Measurements from ENCODE around the gene RPL11.
"Not testable (repeated sequence)": the region's sequence is repeated elsewhere in the genome, so short reads cannot be mapped to it uniquely, and the experiment has no call there.

The RPL11 gene

GRCh38 chr1:23691499-23692307 is at the start of gene RPL11:
Gene RPL11 (plus strand): TSS chr1:23691806. CDS start chr1:23691824, 18 bp downstream.
- peak; percentile 79 to 89 for DNase-seq (ENCODE audit: low read depth in 1 of 2, low spot score in 1 of 2)

GRCh38 chr1:23643736-23644554 is 47.7 kb upstream of the RPL11 start:
- DNase-seq (ENCODE audit: low read depth in 1 of 2, low spot score in 1 of 2) = no peak

GRCh38 chr1:23644555-23644866 is 47.1 kb upstream of the RPL11 start:
- DNase-seq (ENCODE audit: low read depth in 1 of 2, low spot score in 1 of 2) = no peak

- DNase-seq (ENCODE audit: low read depth in 1 of 2, low spot score in 1 of 2) = no peak
These were observed 46.3 kb upstream of the RPL11 start for GRCh38 chr1:23645338-23645737.

- DNase-seq (ENCODE audit: low read depth in 1 of 2, low spot score in 1 of 2) = no peak
These were observed 45.5 kb upstream of the RPL11 start for GRCh38 chr1:23646091-23646490.

DNA sequence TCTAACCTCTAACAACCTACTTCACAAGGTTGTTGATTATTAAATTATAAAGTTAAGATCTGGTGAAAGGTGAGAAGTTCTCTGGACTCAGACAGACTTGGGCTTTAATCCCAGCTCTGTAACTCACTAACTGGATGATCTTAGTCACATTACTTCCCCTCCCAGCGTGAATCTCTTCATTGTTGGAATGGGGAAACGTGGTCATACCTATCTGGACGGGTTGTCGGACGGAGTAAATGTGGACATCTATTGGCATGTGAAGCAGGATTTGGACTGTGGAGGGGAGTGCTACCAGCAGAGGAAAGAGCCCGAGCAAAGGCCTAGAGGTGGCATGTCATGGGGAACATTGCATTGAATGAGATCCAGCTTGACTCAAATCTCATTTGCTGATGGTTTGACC is 45.1 kb upstream of the RPL11 start:
- no peak for DNase-seq (ENCODE audit: low read depth in 1 of 2, low spot score in 1 of 2)

DNA sequence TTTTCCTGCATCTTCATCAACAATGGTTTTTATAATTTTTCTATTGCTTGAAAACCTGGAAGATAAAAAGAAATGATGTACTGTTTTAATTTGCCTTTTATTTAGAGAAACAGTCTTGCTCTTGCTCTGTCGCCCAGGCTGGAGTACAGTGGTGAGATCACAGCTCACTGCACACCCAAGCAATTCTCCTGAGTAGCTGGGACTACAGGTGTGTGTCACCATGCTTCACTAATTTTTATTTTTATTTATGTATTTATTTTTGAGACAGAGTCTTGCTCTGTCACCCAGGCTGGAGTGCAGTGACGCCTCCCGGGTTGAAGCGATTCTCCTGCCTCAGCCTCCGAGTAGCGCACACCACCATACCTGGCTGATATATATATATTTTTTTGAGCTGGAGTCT is 43.0 kb upstream of the RPL11 start:
- no peak for DNase-seq (ENCODE audit: low read depth in 1 of 2, low spot score in 1 of 2)

DNA sequence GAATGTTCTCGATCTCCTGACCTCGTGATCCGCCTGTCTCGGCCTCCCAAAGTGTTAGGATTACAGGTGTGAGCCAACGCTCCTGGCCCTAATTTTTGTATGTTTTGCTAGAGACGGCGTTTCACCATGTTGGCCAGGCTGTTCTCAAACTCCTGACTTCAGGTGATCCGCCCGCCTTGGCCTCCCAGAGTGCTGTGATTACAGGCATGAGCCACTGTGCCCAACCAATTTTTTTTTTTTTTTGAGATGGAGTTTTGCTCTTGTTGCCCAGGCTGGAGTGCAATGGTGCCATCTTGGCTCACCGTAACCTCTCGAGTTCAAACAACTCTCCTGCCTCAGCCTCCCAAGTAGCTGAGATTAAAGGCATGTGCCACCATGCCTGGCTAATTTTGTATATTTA is 42.4 kb upstream of the RPL11 start:
- not testable (repeated sequence) for DNase-seq (ENCODE audit: low read depth in 1 of 2, low spot score in 1 of 2)

GRCh38 chr1:23650344-23650990 is 41.1 kb upstream of the RPL11 start:
- DNase-seq (ENCODE audit: low read depth in 1 of 2, low spot score in 1 of 2) = no peak

DNA sequence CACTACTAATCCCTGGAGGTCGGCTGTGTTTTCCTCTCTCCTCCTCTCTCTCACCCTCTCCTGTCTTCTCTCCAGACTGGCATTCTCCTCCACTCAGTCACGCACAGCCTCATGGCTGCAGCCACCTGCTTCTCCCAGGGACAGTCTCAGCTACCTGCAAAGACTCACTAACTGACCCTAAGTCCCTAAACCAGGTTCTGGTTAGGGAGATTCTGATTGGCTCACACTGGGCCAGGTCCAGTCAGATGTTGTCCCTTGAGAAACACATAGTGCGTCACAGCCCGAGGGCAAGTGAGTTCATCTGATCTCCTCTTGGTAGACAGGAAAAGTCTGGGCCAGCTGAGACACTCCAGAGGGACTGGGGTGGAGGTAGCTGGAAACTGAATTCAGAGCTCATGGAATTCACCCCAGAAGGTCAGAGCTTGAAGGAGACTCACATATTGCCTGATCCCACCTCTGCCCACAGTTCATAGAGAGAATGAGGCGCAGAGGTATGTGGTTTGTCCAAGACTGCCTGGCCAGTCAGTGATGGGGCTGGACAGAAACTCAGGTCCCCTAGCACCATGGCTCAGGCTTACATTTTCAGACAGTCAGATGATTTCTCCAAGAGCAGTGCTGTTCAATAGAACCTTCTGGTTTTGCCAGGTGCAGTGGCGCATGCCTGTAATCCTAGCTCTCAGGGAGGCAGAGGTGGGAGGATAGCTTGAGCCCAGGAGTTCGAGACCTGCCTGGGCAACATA is 40.4 kb upstream of the RPL11 start:
- no peak for DNase-seq (ENCODE audit: low read depth in 1 of 2, low spot score in 1 of 2)

DNA sequence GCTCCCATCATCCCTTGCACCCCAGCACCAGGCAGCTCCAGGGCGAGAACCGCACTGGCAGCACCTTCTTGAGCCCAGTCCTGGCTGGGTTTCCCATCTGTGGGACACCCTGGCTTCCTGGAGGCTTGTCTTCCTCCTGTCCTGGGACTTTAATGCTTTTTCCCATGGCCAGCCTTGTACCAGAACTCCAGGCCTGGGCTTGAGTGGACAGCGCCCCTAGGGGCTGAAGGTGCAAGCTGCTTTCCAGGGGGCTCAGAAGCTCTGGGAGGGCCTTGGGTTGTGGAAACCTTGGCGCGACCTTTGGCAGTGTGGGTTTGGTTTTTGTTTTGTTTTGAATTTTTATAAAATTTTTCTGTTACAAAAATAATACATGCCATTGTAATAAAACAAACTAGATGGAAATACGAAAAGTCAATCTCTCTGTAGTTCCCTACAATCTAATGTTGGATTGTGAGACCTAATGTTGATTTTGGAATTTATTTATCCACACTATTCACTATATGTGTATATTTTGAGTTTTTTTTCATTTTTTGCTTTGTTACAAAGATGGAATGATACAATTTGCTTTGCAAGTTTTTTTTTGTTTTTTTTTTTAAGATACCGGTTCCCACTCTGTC is 33.8 kb upstream of the RPL11 start:
- DNase-seq (ENCODE audit: low read depth in 1 of 2, low spot score in 1 of 2) = peak in 1 of 2 donors; percentile 9

GRCh38 chr1:23660671-23661070 is 30.9 kb upstream of the RPL11 start:
- no peak for DNase-seq (ENCODE audit: low read depth in 1 of 2, low spot score in 1 of 2)

DNA sequence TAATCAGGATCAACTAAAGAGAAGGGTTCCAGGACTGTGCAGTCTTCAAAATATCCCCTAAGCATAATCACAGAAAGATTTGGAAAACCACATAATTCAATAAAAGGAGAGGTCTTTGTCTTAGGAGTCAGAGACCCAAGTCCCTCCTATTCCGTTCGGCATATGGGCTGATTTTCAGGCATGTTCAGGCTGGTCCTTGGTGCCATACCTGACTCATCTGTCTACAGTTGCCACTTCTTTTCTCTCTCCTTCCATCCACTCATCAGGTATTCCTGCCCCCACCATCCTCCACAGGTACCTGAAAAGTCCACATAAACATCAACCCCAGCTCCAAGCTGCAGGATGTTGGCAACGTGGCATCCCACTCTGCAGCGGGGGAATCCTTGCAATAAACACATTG is 29.7 kb upstream of the RPL11 start:
- DNase-seq (ENCODE audit: low read depth in 1 of 2, low spot score in 1 of 2) = no peak

GRCh38 chr1:23664837-23665795 is 26.5 kb upstream of the RPL11 start:
- no peak for DNase-seq (ENCODE audit: low read depth in 1 of 2, low spot score in 1 of 2)

GRCh38 chr1:23667411-23667810 is 24.2 kb upstream of the RPL11 start:
- no peak for DNase-seq (ENCODE audit: low read depth in 1 of 2, low spot score in 1 of 2)

GRCh38 chr1:23670709-23671108 is 20.9 kb upstream of the RPL11 start:
- DNase-seq (ENCODE audit: low read depth in 1 of 2, low spot score in 1 of 2) = no peak

DNA sequence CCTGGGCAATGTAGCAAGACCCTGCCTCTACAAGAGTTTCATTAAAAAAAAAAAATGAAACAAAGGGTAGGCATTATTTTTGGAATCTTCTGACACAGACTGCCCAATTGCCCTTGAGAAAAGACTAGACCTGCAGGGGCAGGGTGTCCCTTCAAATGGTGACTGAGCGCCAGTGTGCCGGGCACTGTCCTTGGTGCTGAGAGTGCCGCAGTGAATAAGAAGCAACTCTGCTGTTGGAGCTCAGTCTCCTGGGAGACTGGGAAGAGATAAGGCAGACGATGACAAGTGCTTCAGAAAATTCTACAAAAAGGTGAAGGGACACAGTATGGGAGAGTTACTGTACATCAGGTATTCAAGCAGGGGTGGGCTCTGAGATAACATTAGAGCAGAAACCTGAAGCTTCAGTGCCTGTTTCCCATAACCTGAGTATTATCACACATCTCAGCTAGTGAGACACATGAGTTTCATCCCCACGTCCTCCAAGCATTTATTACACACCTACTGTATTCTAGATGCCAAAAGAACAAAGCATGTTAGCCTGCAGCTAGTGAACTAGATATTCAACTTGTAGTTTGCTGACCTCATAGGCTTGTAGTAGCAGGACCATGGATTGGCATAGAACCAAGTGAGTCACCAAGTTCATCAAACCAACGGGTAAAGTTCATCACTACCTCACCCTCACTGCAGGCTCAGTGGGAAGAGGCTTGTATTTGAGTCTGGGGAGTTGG is 18.4 kb upstream of the RPL11 start:
- no peak for DNase-seq (ENCODE audit: low read depth in 1 of 2, low spot score in 1 of 2)

DNA sequence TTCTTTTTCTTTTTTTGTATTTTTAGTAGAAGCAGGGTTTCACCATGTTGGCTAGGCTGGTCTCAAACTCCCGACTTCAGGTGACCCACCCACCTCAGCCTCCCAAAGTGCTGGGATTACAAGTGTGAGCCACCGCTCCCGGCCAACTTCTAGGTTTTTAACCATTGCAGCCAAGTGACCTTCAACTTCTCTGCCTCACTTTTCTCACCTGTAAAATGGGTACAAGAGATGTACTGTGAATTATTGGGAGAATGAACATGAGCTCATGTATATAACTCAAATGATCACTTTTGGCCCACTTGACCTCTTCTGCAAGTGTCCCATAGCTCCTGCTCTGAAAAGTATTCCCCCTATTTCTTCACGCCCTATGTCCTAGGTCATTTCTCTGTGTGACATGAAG is 11.8 kb upstream of the RPL11 start:
- DNase-seq (ENCODE audit: low read depth in 1 of 2, low spot score in 1 of 2) = no peak

DNA sequence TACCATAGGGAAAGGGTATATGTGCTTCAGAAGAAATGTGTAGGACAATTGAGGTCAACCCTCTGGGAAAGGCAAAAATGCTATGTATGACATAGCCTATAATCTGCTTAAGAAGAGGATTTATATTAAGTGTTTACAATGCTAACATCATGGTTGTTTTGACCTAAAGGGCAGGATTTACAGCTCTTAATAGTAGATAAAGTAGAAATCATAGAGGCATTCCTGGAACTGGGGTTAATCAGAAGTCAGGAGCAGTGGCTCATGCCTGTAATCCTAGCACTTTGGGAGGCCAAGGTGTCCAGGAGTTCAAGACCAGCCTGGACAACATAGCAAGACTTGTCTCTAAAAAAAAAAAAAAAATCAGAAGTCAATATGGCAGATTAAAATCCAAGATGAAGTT is 8.7 kb upstream of the RPL11 start:
- no peak for DNase-seq (ENCODE audit: low read depth in 1 of 2, low spot score in 1 of 2)

All from activated CD4-positive, alpha-beta T cell treated with anti-CD3 and anti-CD28 coated beads, Interleukin-2, amount 50 U/mL, for 24 hours (primary cell).